HepG2 (cell line): Measurements from ENCODE around the gene GLYATL3. TPM values are rescaled to one million over a fixed set of nuclear protein-coding genes. Genes with fewer than 3 reads are reported as not detected.

ENCODE experiments used
- ELF3 ChIP-seq: IDR thresholded peaks from 2 replicates; pipeline ENCODE4 v1.6.1; 2016; ENCODE audit warnings: missing genetic modification reagents, missing compliant biosample characterization
- HMG20A ChIP-seq: IDR thresholded peaks from 2 replicates; pipeline ENCODE4 v1.6.1; 2016; ENCODE audit warnings: borderline replicate concordance
- HOXA3 ChIP-seq: sonication (generic); formaldehyde crosslinking; IDR thresholded peaks from 2 replicates; pipeline ENCODE4 v1.5.0; 2020; ENCODE audit warnings: missing genetic modification reagents
- MYNN ChIP-seq: sonication (generic); formaldehyde crosslinking; IDR thresholded peaks from 2 replicates; pipeline ENCODE4 v1.4.0; 2020; ENCODE audit warnings: mild to moderate bottlenecking, low read depth, missing genetic modification reagents
- NR2F1 ChIP-seq, 2 experiments: fragments of 450-650 bp in 1 of 2; formaldehyde crosslinking in 1 of 2; IDR thresholded peaks; 2 replicates each; pipeline versions ENCODE4 v1.5.0 to v1.6.1; 2016 to 2020; ENCODE audit warnings: mild to moderate bottlenecking in 1 of 2, missing compliant biosample characterization in 1 of 2, missing genetic modification reagents in 1 of 2, moderate library complexity in 1 of 2
- SALL2 ChIP-seq: sonication (generic); formaldehyde crosslinking; IDR thresholded peaks from 2 replicates; pipeline ENCODE4 v1.8.1; 2023; ENCODE audit warnings: mild to moderate bottlenecking, missing genetic modification reagents, inconsistent platforms
- SATB2 ChIP-seq: sonication (generic); formaldehyde crosslinking; IDR thresholded peaks from 2 replicates; pipeline ENCODE4 v1.5.0; 2020; ENCODE audit warnings: missing genetic modification reagents
- SMARCC2 ChIP-seq: fragments of 450-650 bp; IDR thresholded peaks from 2 replicates; pipeline ENCODE4 v1.6.1; 2017; ENCODE audit warnings: antibody characterized with exemption, mild to moderate bottlenecking
- SP2 ChIP-seq: sonication (generic); formaldehyde crosslinking; IDR thresholded peaks from 2 replicates; pipeline ENCODE4 v1.5.1; 2020; ENCODE audit warnings: mild to moderate bottlenecking, missing genetic modification reagents
- SSRP1 ChIP-seq: IDR thresholded peaks from 2 replicates; pipeline ENCODE4 v1.6.1; 2016; ENCODE audit warnings: control low read depth
- TMF1 ChIP-seq: sonication (generic); formaldehyde crosslinking; IDR thresholded peaks from 2 replicates; pipeline ENCODE4 v1.8.1; 2022; ENCODE audit warnings: low read depth, missing genetic modification reagents
- WIZ ChIP-seq: sonication (generic); formaldehyde crosslinking; IDR thresholded peaks from 2 replicates; pipeline ENCODE4 v1.5.1; 2020; ENCODE audit warnings: mild to moderate bottlenecking, missing genetic modification reagents
- ZFP90 ChIP-seq: sonication (generic); formaldehyde crosslinking; IDR thresholded peaks from 2 replicates; pipeline ENCODE4 v1.8.0; 2022; ENCODE audit warnings: missing genetic modification reagents, mild to moderate bottlenecking, inconsistent platforms, borderline replicate concordance
- ZNF20 ChIP-seq: sonication (generic); formaldehyde crosslinking; IDR thresholded peaks from 2 replicates; pipeline ENCODE4 v1.4.0; 2020; ENCODE audit warnings: mild to moderate bottlenecking, moderate library complexity, missing genetic modification reagents
- ZNF432 ChIP-seq: sonication (generic); formaldehyde crosslinking; IDR thresholded peaks from 2 replicates; pipeline ENCODE4 v1.5.0; 2020; ENCODE audit warnings: missing genetic modification reagents, mild to moderate bottlenecking, borderline replicate concordance
- ZNF441 ChIP-seq: sonication (generic); formaldehyde crosslinking; IDR thresholded peaks from 2 replicates; pipeline ENCODE4 v1.7.0; 2021; ENCODE audit warnings: missing genetic modification reagents, borderline replicate concordance
- ZNF569 ChIP-seq: sonication (generic); formaldehyde crosslinking; IDR thresholded peaks from 2 replicates; pipeline ENCODE4 v1.5.0; 2020; ENCODE audit warnings: mild to moderate bottlenecking, missing genetic modification reagents, moderate library complexity, borderline replicate concordance
- ZNF7 ChIP-seq: IDR thresholded peaks from 2 replicates; pipeline ENCODE4 v1.6.1; 2016; ENCODE audit warnings: missing biosample characterization, missing genetic modification reagents
- ZNF737 ChIP-seq: sonication (generic); formaldehyde crosslinking; IDR thresholded peaks from 2 replicates; pipeline ENCODE4 v1.5.0; 2020; ENCODE audit warnings: missing genetic modification reagents, mild to moderate bottlenecking, borderline replicate concordance
- ZNF777 ChIP-seq: sonication (generic); formaldehyde crosslinking; IDR thresholded peaks from 2 replicates; pipeline ENCODE4 v1.4.0; 2020; ENCODE audit warnings: missing genetic modification reagents
- polyA plus RNA-seq, 8 experiments: library from polyadenylated mRNA; depleted of rRNA in 3 of 8; stranded (reverse) in 7 of 8; unstranded in 1 of 8; fragments of >200 nt; fragmentation: Illumina TruSeq in 4 of 8; extraction: Trizol in 4 of 8; gene quantifications; 2 replicates each; pipeline versions ENCODE4 v1.2.1 to v1.2.3, GENCODE V29; 2011 to 2016; ENCODE audit warnings: low read depth in 4 of 8, missing spikeins in 1 of 8, mixed read lengths in 1 of 8; ENCODE audit not compliant: insufficient read depth in 1 of 8
- total RNA-seq, 5 experiments: library from RNA; depleted of rRNA; stranded (reverse); fragments of >200 nt; fragmentation: Illumina TruSeq; extraction: Trizol; gene quantifications; 2 replicates each; pipeline ENCODE4 v1.2.3, GENCODE V29; 2016; ENCODE audit warnings: low read depth in 1 of 5
- TF ChIP-seq, protein P1 (sequence below): sonication (generic); formaldehyde crosslinking; conservative IDR thresholded peaks from 2 replicates; pipeline ENCODE4 v1.4.0; 2020; ENCODE audit warnings: mild to moderate bottlenecking, missing genetic modification reagents, moderate library complexity
- TF ChIP-seq, protein P2 (sequence below): IDR thresholded peaks from 2 replicates; pipeline ENCODE4 v1.6.1; 2016; ENCODE audit warnings: missing genetic modification reagents, missing compliant biosample characterization
- TF ChIP-seq, protein P3 (sequence below): sonication (generic); formaldehyde crosslinking; IDR thresholded peaks from 2 replicates; pipeline ENCODE4 v1.4.0; 2020; ENCODE audit warnings: low read depth, mild to moderate bottlenecking, missing genetic modification reagents

Gene GLYATL3
- total and polyA plus RNA-seq, 2 of the 13 experiments (the other 11 are each of a cell fraction or from before 2014, with no cell fraction given), result 0.05 TPM; not detected in 1

DNA sequence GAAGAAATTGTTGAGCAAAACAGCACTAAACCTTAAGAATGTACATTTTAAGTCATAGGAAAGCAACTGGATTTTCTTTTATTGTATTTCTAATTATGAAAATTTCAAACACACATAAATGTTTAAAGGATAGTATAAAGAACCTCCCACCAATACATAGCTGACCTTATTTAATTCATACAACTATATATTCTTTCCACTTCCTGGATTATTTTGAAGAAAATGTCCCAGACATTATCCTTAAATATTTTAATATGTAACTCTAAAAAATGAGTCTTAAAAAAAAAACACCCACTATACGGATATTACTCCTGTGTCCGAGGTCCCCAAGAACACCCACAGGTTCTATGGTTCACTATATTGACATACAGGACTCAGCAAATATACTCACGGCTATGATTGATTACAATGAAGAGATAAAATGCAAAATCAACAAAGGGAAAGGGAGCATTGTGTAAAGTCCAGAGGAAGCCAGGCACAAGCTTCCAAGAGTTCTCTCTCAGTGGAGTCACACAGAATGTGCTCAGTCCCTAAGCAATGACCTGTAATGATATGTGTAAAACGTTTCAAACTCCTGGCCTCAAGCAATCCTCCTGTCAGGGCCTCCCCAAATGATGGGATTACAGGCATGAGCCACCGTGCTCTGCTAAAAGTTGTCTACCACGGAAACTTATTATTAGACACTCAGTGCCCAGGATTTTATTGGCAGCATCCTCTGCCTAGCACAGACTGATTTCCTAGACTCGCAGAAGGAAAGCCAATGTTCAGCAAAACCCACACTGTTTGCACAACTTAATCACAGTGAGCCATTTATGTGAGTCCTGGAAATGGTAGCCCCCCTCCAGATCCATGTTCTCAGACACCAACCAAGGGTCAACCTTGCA, 23.2 kb downstream of the GLYATL3 start (continued):
- TF ChIP-seq ZNF20 (CRISPR knock-in tag) (no peak), ZNF432 (no peak), SATB2 (no peak), MYNN (CRISPR knock-in tag) (0 out of 2 replicates have a peak, but pooled peaks have one; percentile 64), SP2 (CRISPR knock-in tag) (no peak), SMARCC2 (peak; percentile 99), HOXA3 (CRISPR knock-in tag) (peak; percentile 70), TMF1 (CRISPR knock-in tag) (no peak), ZNF7 (CRISPR knock-in tag) (no peak), HMG20A (CRISPR knock-in tag) (peak; percentile 98), ZFP90 (CRISPR knock-in tag) (peak; percentile 69; the same call in 1 of the 2 replicates), ZNF737 (CRISPR knock-in tag) (no peak; the same call in 1 of the 2 replicates), ZNF441 (CRISPR knock-in tag) (peak; percentile 88), ELF3 (CRISPR knock-in tag) (peak; percentile 96), ZNF569 (0 out of 2 replicates have a peak, but pooled peaks have one; percentile 37), ZNF777 (CRISPR knock-in tag) (no peak), NR2F1 (CRISPR knock-in tag; IDR thresholded peaks at IDR 0.05) (peak; percentile 34 to 41; a peak in 3 of 4 replicates), SSRP1 (CRISPR knock-in tag) (no peak), SALL2 (CRISPR knock-in tag) (no peak), WIZ (CRISPR knock-in tag) (no peak)
- TF ChIP-seq, protein P1, sequence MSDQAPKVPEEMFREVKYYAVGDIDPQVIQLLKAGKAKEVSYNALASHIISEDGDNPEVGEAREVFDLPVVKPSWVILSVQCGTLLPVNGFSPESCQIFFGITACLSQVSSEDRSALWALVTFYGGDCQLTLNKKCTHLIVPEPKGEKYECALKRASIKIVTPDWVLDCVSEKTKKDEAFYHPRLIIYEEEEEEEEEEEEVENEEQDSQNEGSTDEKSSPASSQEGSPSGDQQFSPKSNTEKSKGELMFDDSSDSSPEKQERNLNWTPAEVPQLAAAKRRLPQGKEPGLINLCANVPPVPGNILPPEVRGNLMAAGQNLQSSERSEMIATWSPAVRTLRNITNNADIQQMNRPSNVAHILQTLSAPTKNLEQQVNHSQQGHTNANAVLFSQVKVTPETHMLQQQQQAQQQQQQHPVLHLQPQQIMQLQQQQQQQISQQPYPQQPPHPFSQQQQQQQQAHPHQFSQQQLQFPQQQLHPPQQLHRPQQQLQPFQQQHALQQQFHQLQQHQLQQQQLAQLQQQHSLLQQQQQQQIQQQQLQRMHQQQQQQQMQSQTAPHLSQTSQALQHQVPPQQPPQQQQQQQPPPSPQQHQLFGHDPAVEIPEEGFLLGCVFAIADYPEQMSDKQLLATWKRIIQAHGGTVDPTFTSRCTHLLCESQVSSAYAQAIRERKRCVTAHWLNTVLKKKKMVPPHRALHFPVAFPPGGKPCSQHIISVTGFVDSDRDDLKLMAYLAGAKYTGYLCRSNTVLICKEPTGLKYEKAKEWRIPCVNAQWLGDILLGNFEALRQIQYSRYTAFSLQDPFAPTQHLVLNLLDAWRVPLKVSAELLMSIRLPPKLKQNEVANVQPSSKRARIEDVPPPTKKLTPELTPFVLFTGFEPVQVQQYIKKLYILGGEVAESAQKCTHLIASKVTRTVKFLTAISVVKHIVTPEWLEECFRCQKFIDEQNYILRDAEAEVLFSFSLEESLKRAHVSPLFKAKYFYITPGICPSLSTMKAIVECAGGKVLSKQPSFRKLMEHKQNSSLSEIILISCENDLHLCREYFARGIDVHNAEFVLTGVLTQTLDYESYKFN, result peak; percentile 100
- TF ChIP-seq, protein P2, sequence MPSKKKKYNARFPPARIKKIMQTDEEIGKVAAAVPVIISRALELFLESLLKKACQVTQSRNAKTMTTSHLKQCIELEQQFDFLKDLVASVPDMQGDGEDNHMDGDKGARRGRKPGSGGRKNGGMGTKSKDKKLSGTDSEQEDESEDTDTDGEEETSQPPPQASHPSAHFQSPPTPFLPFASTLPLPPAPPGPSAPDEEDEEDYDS, result peak; percentile 65
- TF ChIP-seq, protein P3, sequence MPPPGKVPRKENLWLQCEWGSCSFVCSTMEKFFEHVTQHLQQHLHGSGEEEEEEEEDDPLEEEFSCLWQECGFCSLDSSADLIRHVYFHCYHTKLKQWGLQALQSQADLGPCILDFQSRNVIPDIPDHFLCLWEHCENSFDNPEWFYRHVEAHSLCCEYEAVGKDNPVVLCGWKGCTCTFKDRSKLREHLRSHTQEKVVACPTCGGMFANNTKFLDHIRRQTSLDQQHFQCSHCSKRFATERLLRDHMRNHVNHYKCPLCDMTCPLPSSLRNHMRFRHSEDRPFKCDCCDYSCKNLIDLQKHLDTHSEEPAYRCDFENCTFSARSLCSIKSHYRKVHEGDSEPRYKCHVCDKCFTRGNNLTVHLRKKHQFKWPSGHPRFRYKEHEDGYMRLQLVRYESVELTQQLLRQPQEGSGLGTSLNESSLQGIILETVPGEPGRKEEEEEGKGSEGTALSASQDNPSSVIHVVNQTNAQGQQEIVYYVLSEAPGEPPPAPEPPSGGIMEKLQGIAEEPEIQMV (CRISPR knock-in tag), result 0 out of 2 replicates have a peak, but pooled peaks have one; percentile 25
